ENCODE data around the gene CASP14. TPM values are rescaled to one million over a fixed set of nuclear protein-coding genes. Genes with fewer than 3 reads are reported as not detected.
"Not testable (repeated sequence)": the region's sequence is repeated elsewhere in the genome, so short reads cannot be mapped to it uniquely, and the experiment has no call there.

The CASP14 gene
- total RNA-seq, 2 experiments from 2014 or later, result not detected

DNA sequence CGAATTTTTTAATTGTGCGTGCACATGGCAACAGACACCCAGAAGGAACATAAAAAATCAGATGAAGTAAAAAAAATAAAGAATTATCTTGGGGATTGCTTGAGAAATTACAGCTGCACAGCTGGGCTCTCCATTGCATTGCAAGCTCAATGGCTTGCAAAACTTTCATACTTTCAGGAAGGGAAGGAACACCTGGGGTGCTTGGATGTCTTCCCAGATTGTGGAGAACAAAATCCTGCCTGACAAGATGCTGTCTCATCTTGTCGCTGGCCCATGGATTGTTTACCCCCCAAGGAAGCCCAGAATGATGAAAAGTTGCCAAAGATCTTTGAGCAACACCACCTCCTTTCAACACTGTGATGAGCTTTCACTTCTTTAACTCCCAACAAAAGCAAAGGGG is 11.0 kb upstream of the CASP14 start:
- Mint-ChIP-seq H3K4me3 (no peak overlapping the region), H3K4me1 (no peaks in the 10 kb centered on the region), H3K27me3 (no peaks in the 10 kb centered on the region), H3K27ac (no peak overlapping the region), H3K9me3 (no peaks in the 10 kb centered on the region), H3K36me3 (ENCODE audit: low read depth) (no peaks in the 10 kb centered on the region)
- CTCF ChIA-PET, result no interaction called here
- POLR2A ChIA-PET, result no interaction called here
- DNase-seq, result no peak

DNA sequence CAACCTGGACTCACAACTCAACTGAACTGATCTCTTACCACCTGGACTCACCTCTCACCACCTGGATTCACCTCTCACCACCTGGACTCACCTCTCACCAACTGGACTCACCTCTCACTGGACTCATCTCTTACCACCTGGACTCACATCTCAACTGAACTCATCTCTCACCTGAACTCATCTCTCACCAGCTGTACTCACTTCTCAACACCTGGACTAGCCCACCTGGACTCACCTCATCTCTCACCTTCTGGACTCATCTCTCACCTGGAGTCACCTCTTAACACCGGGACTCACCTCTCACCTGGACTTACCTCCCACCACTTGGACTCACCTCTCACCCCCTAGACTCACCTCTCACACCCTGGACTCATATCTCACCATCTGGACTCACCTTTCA is 7.3 kb upstream of the CASP14 start:
- Mint-ChIP-seq H3K4me3 (no peak overlapping the region), H3K4me1 (no peaks in the 10 kb centered on the region), H3K36me3 (ENCODE audit: low read depth) (no peaks in the 10 kb centered on the region), H3K27ac (no peak overlapping the region), H3K27me3 (no peaks in the 10 kb centered on the region), H3K9me3 (no peaks in the 10 kb centered on the region)
- CTCF ChIA-PET, result no interaction called here
- POLR2A ChIA-PET, result no interaction called here
- DNase-seq, result no peak

DNA sequence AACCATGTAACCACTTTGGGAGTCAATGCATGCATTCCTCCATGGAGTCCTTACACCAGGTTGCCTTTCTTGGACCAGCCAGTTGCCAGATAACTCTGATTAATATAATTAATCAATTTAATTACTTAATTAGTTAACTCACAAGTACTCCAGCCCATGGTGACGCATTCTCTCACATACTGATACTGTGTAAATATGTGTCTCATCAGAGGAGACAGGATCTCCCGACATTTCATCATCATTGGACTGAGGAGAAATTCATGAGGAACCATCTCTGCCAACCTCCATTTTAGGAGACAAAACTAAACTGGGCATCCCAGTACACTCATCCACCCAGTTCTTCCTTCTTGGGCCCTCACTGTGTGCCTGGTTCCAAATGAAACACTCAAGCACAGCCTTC is 6.5 kb upstream of the CASP14 start:
- POLR2A ChIA-PET, result no interaction called here
- H3K9me3 Mint-ChIP-seq, result no peaks in the 10 kb centered on the region
- H3K4me3 Mint-ChIP-seq, result no peak overlapping the region
- DNase-seq, result no peak
- H3K4me1 Mint-ChIP-seq, result no peaks in the 10 kb centered on the region
- H3K36me3 Mint-ChIP-seq (ENCODE audit: low read depth), result no peaks in the 10 kb centered on the region
- H3K27me3 Mint-ChIP-seq, result no peaks in the 10 kb centered on the region
- CTCF ChIA-PET, result no interaction called here
- no peak overlapping the region for H3K27ac Mint-ChIP-seq

DNA sequence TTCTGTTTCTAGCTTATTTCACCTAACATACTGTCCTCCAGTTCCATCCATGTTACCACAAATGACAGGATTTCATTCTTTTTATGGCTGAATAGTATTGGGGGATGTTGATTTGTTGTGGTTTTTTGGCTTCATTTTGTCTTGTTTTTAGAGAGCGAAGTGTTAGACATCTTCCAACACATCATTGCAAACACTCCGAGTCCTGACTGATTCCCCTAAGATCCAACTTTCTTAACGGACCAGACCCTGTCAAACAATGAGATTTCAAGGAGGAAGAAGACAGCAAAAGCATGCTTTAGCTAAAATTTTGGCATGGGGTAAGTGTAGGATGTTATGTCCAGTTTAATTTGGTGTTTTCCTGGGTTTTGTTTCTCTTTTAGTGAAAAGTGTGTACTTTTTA is 3.8 kb upstream of the CASP14 start:
- H3K4me3 Mint-ChIP-seq, result no peak overlapping the region
- H3K4me1 Mint-ChIP-seq, result no peaks in the 10 kb centered on the region
- no peaks in the 10 kb centered on the region for H3K36me3 Mint-ChIP-seq (ENCODE audit: low read depth)
- H3K9me3 Mint-ChIP-seq, result no peaks in the 10 kb centered on the region
- no peak overlapping the region for H3K27ac Mint-ChIP-seq
- H3K27me3 Mint-ChIP-seq, result peaks cover 1% of the 10 kb centered on the region
- ChIA-PET CTCF (no interaction called here), POLR2A (no interaction called here)
- DNase-seq, result no peak

DNA sequence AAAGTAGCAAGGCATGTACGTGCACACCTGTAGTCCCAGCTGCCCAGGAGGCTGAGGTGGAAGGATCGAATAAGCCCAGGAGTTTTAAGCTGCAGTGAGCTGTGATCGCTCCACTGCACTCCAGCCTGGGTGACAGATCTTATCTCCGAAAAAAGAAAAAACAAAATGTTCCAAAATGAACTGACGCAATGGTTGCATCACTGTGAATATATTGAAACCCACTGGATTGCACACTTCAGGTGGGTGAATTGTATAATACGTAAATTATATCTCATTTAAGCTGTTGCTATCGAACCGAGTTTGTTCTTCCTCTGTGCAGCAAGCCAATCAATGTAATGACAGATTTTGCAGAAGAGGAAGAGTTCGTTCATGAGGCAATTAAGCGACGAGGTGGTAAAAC is 1.6 kb upstream of the CASP14 start:
- Mint-ChIP-seq H3K27ac (no peak overlapping the region), H3K4me1 (no peaks in the 10 kb centered on the region), H3K36me3 (ENCODE audit: low read depth) (no peaks in the 10 kb centered on the region), H3K27me3 (peaks cover 6% of the 10 kb centered on the region), H3K4me3 (no peak overlapping the region), H3K9me3 (no peaks in the 10 kb centered on the region)
- no peak for DNase-seq
- ChIA-PET POLR2A (no interaction called here), CTCF (interaction anchor here (0.9 kb wide), 1 partner anchor 16 kb away, joined by 3 read pairs; no protein-coding TSS in a partner anchor)

DNA sequence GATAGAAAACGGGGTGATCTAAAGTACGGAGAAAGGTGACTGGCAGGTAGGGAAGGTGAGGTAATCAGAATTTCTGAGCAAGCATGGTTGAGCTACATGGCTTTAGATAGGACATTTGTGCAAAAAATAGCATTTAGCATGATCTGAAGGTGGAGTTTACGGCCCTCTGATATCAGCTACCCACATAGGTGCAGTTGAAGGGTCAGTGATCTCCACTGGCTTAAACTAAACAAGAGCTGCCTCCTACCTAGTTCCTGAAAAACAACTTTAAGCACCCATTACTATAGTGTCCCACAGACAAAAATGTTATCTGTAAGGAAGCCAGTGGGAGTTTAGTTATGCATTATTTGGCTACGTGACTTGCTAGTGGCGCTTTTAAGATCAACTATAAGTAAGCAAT is 1.2 kb upstream of the CASP14 start:
- Mint-ChIP-seq H3K36me3 (ENCODE audit: low read depth) (no peaks in the 10 kb centered on the region), H3K27ac (no peak overlapping the region), H3K4me1 (no peaks in the 10 kb centered on the region), H3K27me3 (peaks cover 6% of the 10 kb centered on the region), H3K4me3 (no peak overlapping the region), H3K9me3 (no peaks in the 10 kb centered on the region)
- ChIA-PET CTCF (interaction anchor here (0.9 kb wide), 1 partner anchor 15 kb away, joined by 3 read pairs; no protein-coding TSS in a partner anchor), POLR2A (no interaction called here)
- DNase-seq, result no peak

DNA sequence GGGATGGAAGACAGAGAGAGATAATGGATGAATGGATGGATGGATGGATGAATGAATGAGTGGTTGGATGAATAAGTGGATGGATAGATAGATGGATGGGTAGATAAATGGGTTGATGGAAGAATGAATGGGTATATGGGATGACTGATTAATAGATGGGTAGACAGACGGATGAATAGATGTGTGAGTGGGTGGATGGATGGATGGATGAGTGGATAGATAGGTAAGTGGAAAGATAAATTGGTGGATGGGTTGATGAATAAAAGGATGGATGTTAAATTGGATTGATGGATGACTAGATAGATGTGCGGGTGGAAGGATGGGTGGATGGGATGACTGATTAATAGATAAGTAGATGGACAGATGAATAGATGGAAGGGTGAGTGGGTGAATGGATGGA is 1.4 kb downstream of the CASP14 start:
- H3K27me3 Mint-ChIP-seq, result peaks cover 6% of the 10 kb centered on the region
- no peak overlapping the region for H3K27ac Mint-ChIP-seq
- H3K9me3 Mint-ChIP-seq, result no peaks in the 10 kb centered on the region
- H3K4me3 Mint-ChIP-seq, result no peak overlapping the region
- H3K4me1 Mint-ChIP-seq, result no peaks in the 10 kb centered on the region
- CTCF ChIA-PET, result no interaction called here
- POLR2A ChIA-PET, result no interaction called here
- H3K36me3 Mint-ChIP-seq (ENCODE audit: low read depth), result no peaks in the 10 kb centered on the region
- DNase-seq, result no peak

DNA sequence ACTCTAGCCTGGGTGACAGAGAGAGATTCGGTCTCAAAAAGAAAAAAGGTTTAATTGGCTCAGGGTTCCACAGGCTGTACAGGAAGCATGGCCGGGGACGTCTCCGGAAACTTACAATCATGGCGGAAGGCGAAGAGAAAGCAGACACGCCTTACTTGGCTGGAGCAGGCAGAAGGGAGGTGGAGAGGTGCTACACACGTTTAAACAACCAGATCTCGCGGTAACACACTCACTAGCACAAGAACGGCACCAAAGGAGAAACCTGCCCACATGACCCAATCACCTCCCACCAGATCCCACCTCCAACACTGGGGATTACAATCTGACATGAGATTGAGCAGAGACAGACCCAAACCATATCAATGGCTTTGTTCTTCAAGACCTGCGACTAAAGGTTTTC is 12.8 kb downstream of the CASP14 start:
- no peaks in the 10 kb centered on the region for H3K9me3 Mint-ChIP-seq
- no peaks in the 10 kb centered on the region for H3K4me1 Mint-ChIP-seq
- H3K36me3 Mint-ChIP-seq (ENCODE audit: low read depth), result no peaks in the 10 kb centered on the region
- DNase-seq, result no peak
- no peak overlapping the region for H3K27ac Mint-ChIP-seq
- no peak overlapping the region for H3K4me3 Mint-ChIP-seq
- ChIA-PET POLR2A (no interaction called here), CTCF (no interaction called here)
- peaks cover 11% of the 10 kb centered on the region for H3K27me3 Mint-ChIP-seq

DNA sequence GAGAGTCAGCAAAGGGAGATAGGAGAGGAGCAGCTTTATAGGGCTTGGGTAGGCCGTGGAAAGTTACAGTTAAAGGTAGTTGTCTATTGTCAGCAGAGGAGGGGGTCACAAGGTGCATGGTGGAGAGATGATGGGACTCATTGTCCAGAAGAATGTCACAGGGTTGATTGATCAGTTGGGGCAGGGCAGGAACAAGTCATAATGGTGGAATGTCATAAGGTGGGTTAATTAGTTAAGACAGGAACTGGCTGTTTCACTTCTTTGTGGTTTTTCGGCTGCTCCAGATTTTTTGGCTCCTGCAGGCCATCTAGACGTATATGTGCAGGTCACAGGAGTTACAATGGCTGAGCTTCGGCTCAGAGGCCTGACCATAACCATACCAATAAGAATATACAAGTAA is 21.1 kb downstream of the CASP14 start:
- DNase-seq; H3K4me1 Mint-ChIP-seq; H3K4me3 Mint-ChIP-seq; POLR2A ChIA-PET; H3K9me3 Mint-ChIP-seq; CTCF ChIA-PET; H3K27ac Mint-ChIP-seq; H3K36me3 Mint-ChIP-seq (ENCODE audit: low read depth): not testable (repeated sequence)
- peaks cover 11% of the 10 kb centered on the region for H3K27me3 Mint-ChIP-seq

DNA sequence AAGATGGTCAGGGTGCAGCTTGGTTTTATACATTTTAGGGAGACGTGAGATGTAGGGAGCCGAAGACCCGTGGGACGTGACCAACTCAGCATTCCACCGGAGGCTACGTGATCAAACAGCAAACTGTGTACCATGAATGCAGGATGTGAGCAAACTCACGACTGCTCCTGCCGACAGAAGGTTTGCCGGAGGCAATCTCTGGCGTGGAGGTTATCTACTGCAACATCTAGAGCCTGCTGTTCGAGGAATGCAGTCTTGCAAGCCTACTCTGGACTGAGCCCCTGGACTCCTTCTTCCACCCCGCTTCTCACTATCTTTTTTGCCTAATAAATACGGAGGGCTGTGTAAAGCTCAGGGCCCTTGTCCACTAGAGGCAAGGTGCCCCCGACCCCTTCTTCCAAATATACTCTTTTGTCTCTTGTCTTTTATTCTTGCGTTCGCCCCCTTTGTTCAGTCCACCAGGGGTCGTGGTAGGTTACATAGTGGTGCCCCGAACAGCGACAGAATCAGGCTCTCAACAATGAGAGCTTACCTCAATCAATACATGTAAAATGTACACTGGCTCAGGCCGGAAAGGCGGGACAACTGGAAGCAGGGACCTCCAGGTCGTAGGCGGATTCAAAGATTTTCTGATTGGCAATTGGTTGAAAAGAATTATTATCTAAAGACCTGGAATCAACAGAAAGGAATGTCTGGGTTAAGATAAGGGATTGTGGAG is 23.8 kb downstream of the CASP14 start:
- H3K36me3 Mint-ChIP-seq (ENCODE audit: low read depth), result no peaks in the 10 kb centered on the region

DNA sequence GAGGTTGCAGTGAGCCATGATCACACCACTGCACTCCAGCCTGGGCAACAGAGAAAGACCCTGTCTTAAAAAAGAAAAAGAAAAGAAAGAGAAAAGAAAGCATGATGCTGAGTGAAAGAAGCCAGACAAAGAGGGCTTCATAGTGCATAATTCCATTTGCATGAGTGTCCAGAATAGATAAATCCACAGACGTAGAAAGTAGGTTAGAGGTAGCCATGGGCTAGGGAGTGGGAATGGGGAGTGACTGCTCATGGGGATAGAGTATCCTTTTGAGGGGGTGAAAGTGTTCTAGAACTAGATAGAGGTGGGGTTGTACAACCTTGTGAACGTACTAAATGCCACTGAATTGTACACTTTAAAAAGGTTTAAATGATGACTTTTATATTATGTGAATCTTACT is 25.1 kb downstream of the CASP14 start:
- H3K36me3 Mint-ChIP-seq (ENCODE audit: low read depth), result no peaks in the 10 kb centered on the region
- no peak overlapping the region for H3K4me3 Mint-ChIP-seq
- H3K27me3 Mint-ChIP-seq, result no peaks in the 10 kb centered on the region
- ChIA-PET CTCF (no interaction called here), POLR2A (no interaction called here)
- H3K4me1 Mint-ChIP-seq, result no peaks in the 10 kb centered on the region
- no peak overlapping the region for H3K27ac Mint-ChIP-seq
- H3K9me3 Mint-ChIP-seq, result no peaks in the 10 kb centered on the region
- no peak for DNase-seq

More for the DNA sequence above, 23.8 kb downstream of the CASP14 start:
- no peak for DNase-seq
- Mint-ChIP-seq H3K4me1 (no peaks in the 10 kb centered on the region), H3K27ac (no peak overlapping the region), H3K4me3 (no peak overlapping the region), H3K9me3 (no peaks in the 10 kb centered on the region), H3K27me3 (no peaks in the 10 kb centered on the region)
- POLR2A ChIA-PET, result no interaction called here
- CTCF ChIA-PET, result interaction anchor here (1.3 kb wide), 1 partner anchor 29 kb away, joined by 3 read pairs; no protein-coding TSS in a partner anchor

DNA sequence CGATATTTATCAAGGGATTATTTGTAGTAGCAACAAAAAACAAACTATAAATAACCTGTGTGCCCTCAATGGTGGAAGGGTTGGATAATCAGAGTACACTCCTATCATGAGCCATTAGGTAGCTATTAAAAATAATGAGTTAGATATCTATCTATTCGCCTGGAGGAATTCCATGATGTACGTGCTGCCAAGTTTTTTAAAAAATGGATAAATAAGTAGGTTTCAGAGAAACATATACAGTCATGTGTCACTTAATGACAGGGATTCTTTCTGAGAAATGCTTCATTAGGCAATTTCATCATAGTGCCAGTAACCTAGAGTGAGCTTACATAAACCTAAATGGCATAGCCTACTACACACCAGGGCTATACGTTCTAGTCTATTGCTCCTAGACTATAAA is 26.5 kb downstream of the CASP14 start:
- Mint-ChIP-seq H3K27ac (no peak overlapping the region), H3K4me3 (no peak overlapping the region), H3K36me3 (ENCODE audit: low read depth) (no peaks in the 10 kb centered on the region), H3K4me1 (no peaks in the 10 kb centered on the region), H3K27me3 (no peaks in the 10 kb centered on the region), H3K9me3 (no peaks in the 10 kb centered on the region)
- CTCF ChIA-PET, result no interaction called here
- DNase-seq, result no peak
- POLR2A ChIA-PET, result no interaction called here

DNA sequence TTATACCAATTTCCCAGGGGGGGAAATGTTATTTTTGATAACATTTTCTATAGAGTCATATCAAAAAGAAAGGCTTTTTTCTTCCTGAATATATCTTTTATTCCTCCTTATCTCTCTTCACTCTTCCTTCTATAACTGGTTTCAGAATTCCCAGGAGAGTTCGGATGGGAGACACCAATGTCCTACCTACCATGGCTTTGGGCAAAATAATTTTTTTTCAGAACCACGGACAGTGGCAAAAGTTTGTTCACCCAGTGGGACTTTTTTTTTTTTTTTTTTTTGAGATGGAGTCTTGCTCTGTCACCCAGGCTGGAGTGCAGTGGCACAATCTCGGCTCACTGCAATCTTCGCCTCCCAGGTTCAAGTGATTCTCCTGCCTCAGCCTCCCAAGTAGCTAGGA is 30.7 kb downstream of the CASP14 start:
- H3K36me3 Mint-ChIP-seq (ENCODE audit: low read depth); H3K27me3 Mint-ChIP-seq; H3K4me3 Mint-ChIP-seq; H3K4me1 Mint-ChIP-seq; POLR2A ChIA-PET; CTCF ChIA-PET; DNase-seq; H3K27ac Mint-ChIP-seq; H3K9me3 Mint-ChIP-seq: not testable (repeated sequence)

DNA sequence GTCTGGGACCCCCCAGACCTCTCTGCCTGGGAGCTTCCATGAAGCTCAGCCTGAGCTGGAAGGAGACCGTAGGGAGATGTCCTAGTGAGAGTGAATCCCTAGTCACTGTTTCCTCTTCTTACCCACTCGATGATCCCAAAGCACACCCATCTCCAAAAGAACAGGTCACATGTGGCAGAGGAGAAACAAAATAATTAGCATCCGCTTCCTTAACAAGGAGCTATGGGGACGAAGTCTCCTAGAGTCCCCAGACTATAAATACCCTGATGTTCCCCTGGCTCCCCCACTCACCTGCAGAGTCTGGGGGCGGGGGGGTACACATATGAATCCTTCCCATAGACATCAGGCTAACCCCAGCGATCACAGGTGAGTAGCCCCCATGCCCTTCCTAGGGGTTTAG is 32.6 kb downstream of the CASP14 start, which contains the start of gene OR1I1:
TSS of gene OR1I1 (plus strand) at position 301 of the 400 bp plus-strand sequence. CDS start 4,855 bp downstream, outside the sequence.
- POLR2A ChIA-PET, result no interaction called here
- CTCF ChIA-PET, result interaction anchor here (1.4 kb wide), 1 partner anchor 10 kb away, joined by 8 read pairs; no protein-coding TSS in a partner anchor
- H3K9me3 Mint-ChIP-seq, result no peaks in the 10 kb centered on the region

More for the DNA sequence above, 32.6 kb downstream of the CASP14 start, which contains the start of gene OR1I1:
- no peak within 1 kb of the TSS for H3K4me3 Mint-ChIP-seq
- no peaks in the 10 kb centered on the region for H3K27me3 Mint-ChIP-seq
- H3K36me3 Mint-ChIP-seq (ENCODE audit: low read depth), result no peaks in the 10 kb centered on the region
- DNase-seq, result no peak
- H3K27ac Mint-ChIP-seq, result no peak within 1 kb of the TSS
- no peaks in the 10 kb centered on the region for H3K4me1 Mint-ChIP-seq
